HL-60 (cell line): Measurements from ENCODE around the gene URGCP.

Experiments
- DNase-seq, 2 experiments: peaks; one replicate each; pipeline ENCODE4 v3.0.0-alpha.2; 2010 to 2020; ENCODE audit warnings: low read depth in 1 of 2, low spot score in 1 of 2
- H3K27ac ChIP-seq: fragments of 250-450 bp; sonication (Bioruptor Pico); replicated peaks from 2 replicates; pipeline ENCODE4 v1.5.1; 2020; ENCODE audit warnings: mild to moderate bottlenecking, moderate library complexity
- H3K27me3 ChIP-seq: fragments of 250-450 bp; sonication (Bioruptor Pico); 2 replicates; pipeline ENCODE4 v1.5.1; 2021; ENCODE audit warnings: mild to moderate bottlenecking, moderate library complexity; ENCODE audit not compliant: insufficient read depth, poor library complexity, severe bottlenecking
- H3K4me3 ChIP-seq: replicated peaks from 2 replicates; pipeline ENCODE4 v1.5.1; 2011; ENCODE audit warnings: mild to moderate bottlenecking, control low read depth, low read length; ENCODE audit not compliant: insufficient read depth
- CTCF ChIP-seq: IDR thresholded peaks from one replicate; pipeline ENCODE4 v1.5.1; 2011; ENCODE audit warnings: low read length, control low read depth, inconsistent platforms; ENCODE audit not compliant: insufficient read depth
- GABPA ChIP-seq: IDR thresholded peaks from 2 replicates; pipeline ENCODE4 v1.6.1; 2012; ENCODE audit warnings: low read depth
- POLR2AphosphoS5 ChIP-seq: IDR thresholded peaks from 2 replicates; pipeline ENCODE4 v1.6.1; 2012; ENCODE audit warnings: low read depth
- REST ChIP-seq: IDR thresholded peaks from 2 replicates; pipeline ENCODE4 v1.6.1; 2012; ENCODE audit warnings: low read depth; ENCODE audit not compliant: insufficient replicate concordance
- SPI1 ChIP-seq: IDR thresholded peaks from 2 replicates; pipeline ENCODE4 v1.6.1; 2012; ENCODE audit warnings: low read depth, mild to moderate bottlenecking, borderline replicate concordance

URGCP gene

GRCh38 chr7:43933902-43934560, 27.6 kb upstream of the URGCP start:
- DNase-seq: no peak
- TF ChIP-seq SPI1 (no peak), POLR2AphosphoS5 (no peak), GABPA (no peak), REST (no peak), CTCF (no peak)
- H3K27me3 ChIP-seq: no peaks in the 10 kb centered on the region
- no peak overlapping the region for H3K4me3 ChIP-seq
- H3K27ac ChIP-seq: no peak overlapping the region

GRCh38 chr7:43931346-43931745, 24.9 kb upstream of the URGCP start:
- no peak for DNase-seq
- Histone ChIP-seq H3K4me3 (no peak overlapping the region), H3K27me3 (no peaks in the 10 kb centered on the region), H3K27ac (no peak overlapping the region)
- no peak for TF ChIP-seq REST
- TF ChIP-seq POLR2AphosphoS5: no peak
- no peak for TF ChIP-seq SPI1
- no peak for TF ChIP-seq CTCF
- TF ChIP-seq GABPA: no peak

GRCh38 chr7:43929529-43930457, 23.4 kb upstream of the URGCP start:
- H3K27me3 ChIP-seq: no peaks in the 10 kb centered on the region
- H3K27ac ChIP-seq: no peak overlapping the region
- H3K4me3 ChIP-seq: no peak overlapping the region
- no peak for DNase-seq
- TF ChIP-seq GABPA (no peak), SPI1 (no peak), CTCF (no peak), POLR2AphosphoS5 (no peak), REST (no peak)
